NCI-H774 (cell line): ENCODE results near the gene PLXNA4.

Experiments
- DNase-seq: peaks from one replicate; lab custom pipeline; 2025; lab: John Stamatoyannopoulos, UW

PLXNA4 gene

GRCh38 chr7:132239422-132239994 is 336.8 kb downstream of the PLXNA4 start:
- DNase-seq, result no peak

- DNase-seq, result no peak
Measured at GRCh38 chr7:132234711-132235110, 341.6 kb downstream of the PLXNA4 start.

GRCh38 chr7:132232406-132232805 is 343.9 kb downstream of the PLXNA4 start:
- DNase-seq, result no peak

- no peak for DNase-seq
Measured at GRCh38 chr7:132230462-132230861, 345.8 kb downstream of the PLXNA4 start.

GRCh38 chr7:132228240-132228639 is 348.0 kb downstream of the PLXNA4 start:
- no peak for DNase-seq

GRCh38 chr7:132226957-132227290 is 349.3 kb downstream of the PLXNA4 start:
- no peak for DNase-seq

GRCh38 chr7:132226046-132226956 is 350.0 kb downstream of the PLXNA4 start:
- DNase-seq, result no peak

- no peak for DNase-seq
Measured at GRCh38 chr7:132225216-132226030, 350.8 kb downstream of the PLXNA4 start.

GRCh38 chr7:132221356-132221755 is 354.9 kb downstream of the PLXNA4 start:
- DNase-seq, result no peak

- DNase-seq, result no peak
Measured at GRCh38 chr7:132220060-132220459, 356.2 kb downstream of the PLXNA4 start.

GRCh38 chr7:132218876-132219275 is 357.4 kb downstream of the PLXNA4 start:
- DNase-seq, result no peak

- DNase-seq, result no peak
Measured at GRCh38 chr7:132216847-132217525, 359.3 kb downstream of the PLXNA4 start.

- DNase-seq, result no peak
Measured at GRCh38 chr7:132214452-132214851, 361.8 kb downstream of the PLXNA4 start.

GRCh38 chr7:132213583-132213982 is 362.7 kb downstream of the PLXNA4 start:
- DNase-seq, result no peak

- no peak for DNase-seq
Measured at GRCh38 chr7:132211971-132212370, 364.3 kb downstream of the PLXNA4 start.

- DNase-seq, result no peak
Measured at GRCh38 chr7:132210821-132211220, 365.4 kb downstream of the PLXNA4 start.

GRCh38 chr7:132207782-132208181 is 368.5 kb downstream of the PLXNA4 start:
- DNase-seq, result no peak

- no peak for DNase-seq
Measured at GRCh38 chr7:132207211-132207610, 369.1 kb downstream of the PLXNA4 start.

- DNase-seq, result no peak
Measured at GRCh38 chr7:132206594-132206993, 369.7 kb downstream of the PLXNA4 start.

- no peak for DNase-seq
Measured at GRCh38 chr7:132205509-132205908, 370.8 kb downstream of the PLXNA4 start.

- DNase-seq, result no peak
Measured at GRCh38 chr7:132203021-132203420, 373.2 kb downstream of the PLXNA4 start.

GRCh38 chr7:132202541-132202940 is 373.7 kb downstream of the PLXNA4 start:
- DNase-seq, result no peak
